Stimulated activated CD4-positive, alpha-beta T cell treated with anti-CD3 and anti-CD28 coated beads, TNF-alpha, amount 100 ng/mL, for 1 hour (primary cell): ENCODE results near the gene NDUFB7.
"Not testable (repeated sequence)": the region's sequence is repeated elsewhere in the genome, so short reads cannot be mapped to it uniquely, and the experiment has no call there.

ENCODE experiments used
- DNase-seq, 3 donors: peaks; one replicate each; pipeline ENCODE4 v3.0.0-alpha.2; 2020; ENCODE audit warnings: low read depth in 3 of 3, low spot score in 1 of 3

The NDUFB7 gene

GRCh38 chr19:14553939-14554243, 18.0 kb downstream of the NDUFB7 start:
- DNase-seq = no peak

- no peak for DNase-seq
Observed at GRCh38 chr19:14553042-14553938, 18.6 kb downstream of the NDUFB7 start.

GRCh38 chr19:14552006-14552360, 19.9 kb downstream of the NDUFB7 start:
- not testable (repeated sequence) for DNase-seq

- DNase-seq = peak; percentile 52 to 59 (median 59)
Observed at GRCh38 chr19:14551134-14552005, 20.5 kb downstream of the NDUFB7 start.

GRCh38 chr19:14550201-14550754, 21.6 kb downstream of the NDUFB7 start:
- no peak for DNase-seq

GRCh38 chr19:14545716-14546082, 26.2 kb downstream of the NDUFB7 start:
- DNase-seq = no peak

- DNase-seq = no peak
Observed at GRCh38 chr19:14544977-14545715, 26.7 kb downstream of the NDUFB7 start.

GRCh38 chr19:14544047-14544446, 27.8 kb downstream of the NDUFB7 start:
- DNase-seq = no peak

- no peak for DNase-seq
Observed at GRCh38 chr19:14542711-14543328, 29.0 kb downstream of the NDUFB7 start.

- not testable (repeated sequence) for DNase-seq
Observed at GRCh38 chr19:14541979-14542378, 29.9 kb downstream of the NDUFB7 start.

GRCh38 chr19:14540741-14541525, 30.9 kb downstream of the NDUFB7 start:
- no peak for DNase-seq

GRCh38 chr19:14536926-14537692, 34.8 kb downstream of the NDUFB7 start:
- no peak for DNase-seq

GRCh38 chr19:14533450-14533849, 38.4 kb downstream of the NDUFB7 start:
- DNase-seq = no peak

GRCh38 chr19:14530506-14530905, 41.4 kb downstream of the NDUFB7 start:
- no peak for DNase-seq

- no peak for DNase-seq
Observed at GRCh38 chr19:14530005-14530348, 41.9 kb downstream of the NDUFB7 start.

- peak; percentile 99 to 100 (median 100) for DNase-seq
Observed at GRCh38 chr19:14529254-14530004, 42.4 kb downstream of the NDUFB7 start, which contains the start of gene TECR. TECR (plus strand) TSS chr19:14529594; CDS start chr19:14529697, 103 bp downstream.

- DNase-seq = no peak
Observed at GRCh38 chr19:14528419-14529253, 43.2 kb downstream of the NDUFB7 start.

GRCh38 chr19:14526423-14526822, 45.4 kb downstream of the NDUFB7 start:
- DNase-seq = no peak
